HG03045 (cell line): ENCODE data around the gene NBEAL2.
"Not testable (repeated sequence)": the region's sequence is repeated elsewhere in the genome, so short reads cannot be mapped to it uniquely, and the experiment has no call there.

ENCODE experiments used
- ATAC-seq: cut with Tn5 transposase; IDR thresholded peaks from one replicate; pipeline ENCODE4 v1.9.1; 2021; ENCODE audit warnings: mild to moderate bottlenecking, moderate library complexity; ENCODE audit not compliant: unreplicated experiment

NBEAL2 gene

DNA sequence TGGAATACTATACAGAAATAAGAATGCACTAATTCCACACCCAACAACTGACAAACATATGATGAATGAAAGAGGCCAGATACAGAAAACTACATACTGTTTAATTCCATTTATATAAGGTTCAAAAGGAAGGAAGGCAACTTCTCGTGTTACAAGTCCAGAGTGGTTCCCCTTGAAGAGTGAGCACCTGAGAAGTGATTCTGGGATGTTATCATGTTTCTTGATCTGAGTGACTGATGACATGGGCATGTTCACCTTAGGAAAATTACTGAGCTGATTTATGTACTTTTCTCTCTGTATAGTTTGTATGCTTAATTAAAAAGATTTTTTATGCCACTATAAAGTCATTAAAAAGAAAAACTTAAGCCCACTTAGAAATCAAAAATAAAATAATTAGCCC, 16.5 kb upstream of the NBEAL2 start:
- ATAC-seq, result no peak

DNA sequence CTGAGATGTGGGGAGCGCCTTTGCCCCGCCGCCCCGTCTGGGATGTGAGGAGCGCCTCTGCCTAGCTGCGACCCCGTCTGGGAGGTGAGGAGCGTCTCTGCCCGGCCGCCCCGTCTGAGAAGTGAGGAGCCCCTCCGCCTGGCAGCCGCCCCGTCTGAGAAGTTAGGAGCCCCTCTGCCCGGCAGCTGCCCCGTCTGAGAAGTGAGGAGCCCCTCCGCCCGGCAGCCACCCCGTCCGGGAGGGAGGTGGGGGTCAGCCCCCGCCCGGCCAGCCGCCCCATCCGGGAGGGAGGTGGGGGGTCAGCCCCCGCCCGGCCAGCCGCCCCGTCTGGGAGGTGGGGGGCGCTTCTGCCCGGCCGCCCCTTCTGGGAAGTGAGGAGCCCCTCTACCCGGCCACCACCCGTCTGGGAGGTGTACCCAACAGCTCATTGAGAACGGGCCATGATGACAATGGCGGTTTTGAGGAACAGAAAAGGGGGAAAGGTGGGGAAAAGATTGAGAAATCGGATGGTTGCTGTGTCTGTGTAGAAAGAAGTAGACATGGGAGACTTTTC, 15.4 kb upstream of the NBEAL2 start:
- ATAC-seq, result not testable (repeated sequence)

DNA sequence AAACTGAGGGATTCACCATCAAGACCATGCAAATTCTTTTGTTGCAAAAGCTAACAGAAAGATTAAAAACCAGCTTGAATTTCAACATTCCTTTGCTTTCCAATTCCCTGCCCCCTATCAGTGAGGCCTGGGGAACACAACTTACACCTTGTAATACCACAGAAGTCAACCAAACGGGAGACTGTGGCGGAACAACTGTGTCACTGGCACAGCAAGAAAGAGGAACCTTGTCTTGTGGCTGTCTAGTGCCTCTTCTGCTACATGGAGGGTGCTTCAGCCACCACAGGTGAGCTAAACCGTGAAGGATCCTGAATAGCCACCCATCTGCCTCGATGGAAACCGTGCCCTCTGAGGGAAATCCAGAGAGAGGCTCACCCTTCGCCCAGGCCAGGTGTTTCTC, 14.3 kb upstream of the NBEAL2 start:
- ATAC-seq, result no peak

DNA sequence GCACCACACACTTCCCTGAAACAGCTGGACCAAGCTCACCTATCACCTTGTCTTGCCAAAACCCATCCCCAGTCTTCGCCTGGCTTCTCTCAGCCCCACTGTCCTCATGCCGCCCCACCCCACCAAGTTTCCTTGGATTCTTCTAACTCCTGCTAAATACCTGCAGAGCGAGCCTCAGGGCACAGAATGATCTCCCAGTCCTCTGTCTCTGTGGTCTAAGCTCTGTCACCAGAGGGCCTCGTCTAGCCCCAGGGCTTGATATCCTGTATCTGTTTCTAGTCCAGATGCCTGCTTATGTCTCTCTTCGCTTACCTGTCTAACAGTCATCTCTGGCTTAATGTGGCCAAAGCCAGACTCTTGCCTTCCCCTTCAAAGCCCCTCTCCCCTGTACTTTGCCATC, 12.7 kb upstream of the NBEAL2 start:
- no peak for ATAC-seq

DNA sequence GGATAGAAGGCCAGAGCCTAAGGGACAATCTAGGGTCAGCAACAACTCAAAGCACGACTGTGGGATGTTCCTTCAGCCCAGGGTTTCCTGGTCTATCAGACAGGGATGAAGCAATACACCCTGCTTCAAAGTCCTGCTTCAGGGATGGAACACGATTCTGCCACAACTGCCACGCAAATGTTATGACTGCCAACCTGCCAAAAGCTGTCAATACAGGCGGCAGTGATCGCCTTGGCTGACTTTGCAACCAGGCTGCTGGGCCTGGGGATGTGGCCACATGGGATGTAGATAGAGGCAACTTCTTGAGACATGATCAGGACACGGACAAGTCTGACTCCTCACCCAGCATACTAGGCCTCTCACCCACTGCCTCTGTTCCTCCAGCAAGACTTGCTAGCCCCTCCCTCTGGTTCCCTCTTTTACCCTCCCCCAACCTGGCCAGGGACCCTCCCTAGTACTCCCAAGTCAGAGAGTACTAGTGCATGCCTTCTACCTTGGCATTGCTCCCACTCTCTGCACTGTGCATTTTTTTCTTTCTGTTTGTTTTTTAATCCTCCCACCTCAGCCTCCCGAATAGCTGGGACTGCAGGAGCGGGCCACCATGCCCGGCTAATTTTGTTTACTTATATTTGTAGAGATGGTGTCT, 10.6 kb upstream of the NBEAL2 start:
- ATAC-seq, result no peak

DNA sequence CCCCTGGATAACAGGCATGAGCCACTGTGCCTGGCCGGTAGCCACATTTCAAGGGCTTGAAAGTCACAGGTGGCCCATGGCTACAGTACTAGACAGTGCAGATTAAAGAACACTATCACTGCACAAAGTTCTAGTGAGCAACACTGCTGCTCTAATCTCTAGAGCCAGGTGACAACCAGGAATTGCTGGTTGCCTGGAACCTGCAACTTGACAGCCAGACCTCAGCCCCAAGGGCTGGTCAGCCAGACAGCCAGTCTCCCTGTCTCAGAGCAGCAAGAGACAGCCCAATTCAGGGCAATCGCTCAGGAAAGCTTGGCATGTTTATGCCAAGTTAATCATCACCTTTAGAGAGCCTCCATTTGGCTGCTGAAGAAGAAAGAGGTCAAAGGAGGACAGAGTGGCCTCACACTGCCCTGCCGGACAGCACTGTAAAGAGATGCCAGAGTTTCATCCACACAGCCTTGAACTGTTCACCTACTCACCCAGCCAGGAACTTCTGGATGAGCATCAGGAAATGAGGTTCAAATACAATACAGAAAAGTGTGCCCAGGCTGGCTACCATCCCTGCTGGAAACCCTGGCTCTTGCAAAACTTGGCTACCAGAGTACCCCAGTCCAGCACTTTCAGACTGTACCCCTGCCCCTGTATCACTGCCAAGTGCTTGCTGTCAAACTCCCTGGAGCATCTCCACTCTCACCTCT, 8.9 kb upstream of the NBEAL2 start:
- ATAC-seq, result no peak

DNA sequence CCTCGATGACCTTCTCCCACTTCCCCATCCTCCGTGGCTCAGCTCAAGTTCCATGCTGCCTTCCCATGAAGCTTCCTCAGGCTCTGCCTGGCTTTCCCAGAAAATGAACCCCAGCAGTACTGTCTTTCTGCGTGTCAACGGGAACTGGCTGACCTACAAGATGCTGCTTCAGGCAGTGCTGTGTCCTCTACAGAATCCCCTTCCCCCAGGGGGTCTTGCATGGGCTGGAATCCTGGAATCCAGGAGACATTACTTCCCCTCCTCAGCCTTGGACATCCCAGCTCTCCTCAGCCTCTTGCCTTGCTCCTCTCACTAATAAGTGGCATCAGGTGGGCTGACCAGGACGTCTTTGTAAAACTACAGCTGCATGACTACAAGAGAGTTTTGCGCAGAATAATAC, 8.3 kb upstream of the NBEAL2 start:
- no peak for ATAC-seq

DNA sequence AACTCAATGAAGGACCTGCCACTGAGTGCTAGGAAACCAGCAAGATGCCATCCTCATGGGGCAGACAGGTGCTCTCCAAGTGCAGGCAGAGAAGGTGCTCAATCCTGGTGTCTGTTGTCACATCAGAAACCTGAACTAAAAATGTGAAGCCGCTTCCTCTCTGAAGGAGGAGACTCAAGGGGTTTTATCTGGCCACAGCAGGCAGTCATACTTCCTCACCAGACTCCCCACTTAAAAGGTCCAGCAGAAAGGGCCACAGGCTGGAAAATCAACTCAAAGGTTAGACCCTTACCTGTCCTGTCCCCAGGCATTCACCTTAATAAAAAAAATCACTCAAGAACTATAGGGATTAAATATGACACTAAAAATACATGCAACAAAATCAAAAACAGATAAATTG, 7.7 kb upstream of the NBEAL2 start:
- no peak for ATAC-seq

DNA sequence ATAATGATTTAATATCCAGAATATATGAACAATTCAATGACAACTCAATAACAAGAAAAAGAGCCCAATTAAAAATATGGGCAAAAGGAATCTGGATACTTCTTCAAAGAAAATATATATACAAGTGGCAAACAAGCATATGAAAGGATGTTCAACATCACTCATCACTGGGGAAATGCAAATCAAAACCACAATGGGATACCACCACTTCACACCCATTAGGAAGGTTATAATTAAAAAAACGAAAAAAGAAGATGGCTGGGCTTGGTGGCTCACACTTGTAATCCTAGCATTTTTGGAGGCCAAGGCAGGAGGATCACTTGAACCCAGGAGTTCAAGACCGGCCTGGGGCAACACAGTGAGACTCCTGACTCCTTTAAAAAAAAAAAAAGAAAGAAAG, 7.1 kb upstream of the NBEAL2 start:
- ATAC-seq, result no peak

DNA sequence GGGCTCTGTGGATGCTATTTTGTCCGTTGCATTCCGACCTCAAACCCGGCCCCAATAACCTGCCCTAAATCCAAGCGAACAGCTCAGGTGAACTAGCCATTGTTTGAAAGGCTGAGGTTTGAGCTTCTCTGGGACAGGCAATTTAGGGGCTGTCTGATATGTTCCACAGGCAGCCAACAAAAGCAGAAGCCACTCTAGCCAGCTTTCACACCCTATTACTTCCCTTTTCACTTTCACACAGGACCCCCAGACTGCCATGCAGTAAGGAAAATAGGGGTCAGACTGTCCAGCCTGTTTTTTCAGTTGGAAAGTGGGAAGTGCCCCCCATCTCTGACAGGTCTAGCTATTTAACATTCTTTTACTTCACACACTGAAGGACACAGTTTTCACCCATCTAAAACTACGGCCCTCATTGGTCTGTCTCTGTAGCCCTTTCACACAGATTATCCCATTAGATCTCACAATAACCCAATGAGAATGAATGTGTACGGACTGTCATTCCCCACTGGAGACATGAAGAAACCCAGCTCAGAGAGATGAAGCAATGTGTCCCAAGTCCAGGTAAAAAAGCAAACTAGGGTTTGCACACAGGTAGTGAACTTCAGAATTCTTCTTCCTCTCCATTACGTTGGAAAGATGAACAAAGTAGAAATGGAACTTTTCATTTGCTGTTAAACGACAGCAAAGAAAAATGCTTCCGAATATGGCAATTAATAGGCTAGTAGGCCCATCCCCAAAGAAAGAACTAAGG, 4.9 kb upstream of the NBEAL2 start:
- no peak for ATAC-seq

DNA sequence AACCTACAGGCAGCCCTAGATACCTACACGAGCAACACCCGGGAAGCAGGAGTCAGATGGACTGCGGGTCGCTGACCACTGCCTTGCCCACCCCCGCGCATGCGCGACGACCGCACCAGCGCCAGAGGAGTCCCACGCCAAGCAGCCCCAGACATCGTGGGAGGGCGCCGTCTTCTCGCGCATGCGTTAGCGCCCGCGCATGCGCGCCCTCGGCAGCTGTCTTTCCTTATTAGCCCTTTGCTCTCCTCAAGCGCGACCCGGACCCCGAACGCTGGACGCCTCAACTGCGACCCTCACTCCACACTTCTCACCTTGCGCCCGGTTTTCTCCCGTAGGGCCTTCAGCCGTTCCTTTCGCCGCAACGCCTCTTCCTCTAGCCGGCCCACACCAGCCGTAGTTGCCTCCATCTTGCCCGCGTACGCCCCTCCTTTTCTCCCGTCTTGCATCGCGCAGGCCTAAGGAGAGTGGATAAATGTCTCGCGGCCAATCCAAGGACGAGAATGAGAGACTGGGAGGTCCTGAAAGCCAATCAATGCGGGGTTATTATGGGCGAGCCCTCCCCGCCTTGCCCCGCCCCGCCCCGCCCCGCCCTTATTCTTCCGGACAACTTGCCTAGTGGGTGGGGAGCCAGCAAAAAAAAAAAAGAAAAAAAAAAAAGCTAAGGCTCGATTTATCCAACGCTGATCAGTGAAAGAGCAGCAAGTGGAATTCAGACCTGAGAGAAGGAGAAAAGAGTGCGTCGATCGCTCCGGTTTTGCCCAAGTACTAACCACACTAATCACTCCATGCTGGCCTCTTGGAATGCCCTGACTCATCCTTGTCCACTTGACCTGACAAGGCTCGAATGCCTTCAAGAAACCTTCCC, 2.9 kb upstream of the NBEAL2 start, which contains the start of gene CCDC12:
CCDC12 (minus strand) TSS at position 420 of the 865 bp plus-strand sequence; CDS start at position 407, 13 bp downstream.
- ATAC-seq, result peak; percentile 66

DNA sequence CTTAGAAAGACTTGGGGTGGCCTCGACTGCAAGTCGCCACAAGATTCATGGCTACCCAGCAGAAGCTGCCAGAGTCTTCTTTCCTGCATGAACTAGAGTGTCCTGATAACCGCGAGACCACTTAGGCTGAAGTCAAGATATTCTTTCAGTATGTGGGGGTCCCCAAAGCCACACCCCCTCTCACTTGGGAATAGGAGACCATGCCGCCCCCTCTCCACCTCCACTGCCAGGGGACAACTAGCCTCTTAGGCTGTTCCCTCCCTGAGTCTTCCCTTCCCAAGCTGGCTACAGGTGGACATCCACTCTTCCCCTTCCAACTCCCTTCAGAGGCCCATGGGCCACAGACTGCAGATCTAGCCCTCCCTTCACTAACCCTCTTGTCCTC, 1.7 kb upstream of the NBEAL2 start:
- no peak for ATAC-seq

DNA sequence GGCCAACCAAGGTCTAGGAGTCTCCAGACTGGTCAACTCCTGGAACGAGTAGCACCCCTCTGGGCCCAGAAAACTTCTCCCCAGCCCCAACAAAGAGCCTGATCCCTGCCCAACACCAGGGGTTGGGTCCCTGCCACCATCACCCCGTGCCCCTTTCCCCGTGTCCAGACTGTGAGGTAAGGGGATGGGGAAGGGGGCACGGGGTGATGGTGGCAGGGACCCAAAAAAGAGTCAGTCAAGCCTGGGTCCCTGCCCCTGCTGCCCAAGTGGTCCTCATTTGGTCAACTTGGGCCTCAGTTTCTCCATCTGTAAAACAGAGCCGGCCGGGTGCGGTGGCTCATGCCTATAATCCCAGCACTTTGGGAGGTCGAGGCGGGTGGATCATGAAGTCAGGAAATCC, 1.1 kb upstream of the NBEAL2 start:
- ATAC-seq, result no peak

DNA sequence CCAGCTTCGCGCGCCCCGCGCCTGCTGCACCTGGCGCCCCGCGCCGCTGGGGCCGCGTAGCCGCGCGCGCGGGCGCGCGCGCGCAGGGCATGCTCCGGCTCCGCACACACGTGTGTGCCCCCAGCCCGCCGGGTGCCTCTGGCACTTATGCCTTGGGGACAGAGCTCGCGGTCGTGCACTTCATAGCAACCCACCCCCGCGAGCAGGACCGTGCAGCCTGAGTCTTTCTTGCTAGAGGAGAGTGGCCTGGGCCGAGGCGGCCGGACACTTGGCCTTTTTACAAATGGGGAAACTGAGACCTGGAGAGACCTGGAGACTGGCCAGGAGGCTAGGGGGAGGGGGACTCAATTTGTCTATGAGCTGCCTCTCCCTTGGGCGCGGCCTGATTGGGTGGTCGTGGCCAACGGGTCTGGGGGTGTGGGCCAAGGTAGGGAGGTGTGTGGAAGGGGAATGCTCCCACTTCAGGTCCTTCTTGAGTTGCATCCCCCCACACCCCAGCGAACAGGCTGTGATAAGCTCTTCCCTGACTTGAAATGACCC, 562 bp downstream of the NBEAL2 start:
- peak; percentile 4 for ATAC-seq

DNA sequence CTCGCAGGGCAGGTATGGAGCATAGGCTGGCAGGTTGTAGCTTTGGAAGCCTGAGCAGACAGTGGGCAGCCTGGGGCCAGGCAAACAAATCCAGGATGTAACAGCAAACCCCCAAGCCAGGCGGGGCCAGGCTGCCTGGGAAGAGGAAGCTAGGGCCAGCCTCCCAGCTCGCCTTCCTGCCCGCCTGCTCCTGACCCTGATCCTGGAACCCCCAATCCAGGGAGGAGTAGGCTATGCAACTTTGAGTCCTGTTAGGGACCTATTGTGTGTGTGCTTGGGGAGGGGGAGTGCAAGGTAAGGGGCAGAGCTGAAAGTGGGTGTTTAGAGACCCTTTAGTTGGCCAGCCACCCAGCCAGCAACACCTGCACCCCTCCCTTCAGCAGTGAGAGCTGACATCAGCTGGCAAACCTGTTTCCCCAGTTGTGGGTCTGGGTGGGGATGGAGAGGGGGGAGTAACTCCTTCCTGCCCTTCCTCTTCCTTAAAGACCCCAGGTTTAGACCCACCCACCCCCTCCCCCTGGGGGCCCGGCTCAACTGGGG, 2.5 kb downstream of the NBEAL2 start:
- ATAC-seq, result no peak

DNA sequence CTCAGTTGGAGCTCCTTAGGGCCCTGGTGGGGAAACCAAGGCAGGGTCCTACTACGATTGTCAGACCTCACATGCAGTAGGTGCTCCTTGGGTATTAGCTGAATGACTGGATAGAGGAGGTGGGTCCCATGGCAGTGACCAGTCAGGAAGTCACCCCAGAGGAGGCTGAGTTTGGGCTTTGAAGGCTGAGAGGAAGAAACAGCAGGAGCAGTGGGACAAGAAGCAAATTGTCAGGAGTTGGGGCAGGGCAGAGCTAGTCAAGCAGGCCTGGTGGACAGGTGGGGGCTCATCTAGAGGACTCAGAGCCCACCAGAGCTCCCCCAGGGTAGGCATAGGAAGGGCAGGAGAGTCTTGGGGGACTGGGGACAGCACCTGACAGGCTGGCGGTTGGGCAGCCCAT, 3.1 kb downstream of the NBEAL2 start:
- no peak for ATAC-seq

DNA sequence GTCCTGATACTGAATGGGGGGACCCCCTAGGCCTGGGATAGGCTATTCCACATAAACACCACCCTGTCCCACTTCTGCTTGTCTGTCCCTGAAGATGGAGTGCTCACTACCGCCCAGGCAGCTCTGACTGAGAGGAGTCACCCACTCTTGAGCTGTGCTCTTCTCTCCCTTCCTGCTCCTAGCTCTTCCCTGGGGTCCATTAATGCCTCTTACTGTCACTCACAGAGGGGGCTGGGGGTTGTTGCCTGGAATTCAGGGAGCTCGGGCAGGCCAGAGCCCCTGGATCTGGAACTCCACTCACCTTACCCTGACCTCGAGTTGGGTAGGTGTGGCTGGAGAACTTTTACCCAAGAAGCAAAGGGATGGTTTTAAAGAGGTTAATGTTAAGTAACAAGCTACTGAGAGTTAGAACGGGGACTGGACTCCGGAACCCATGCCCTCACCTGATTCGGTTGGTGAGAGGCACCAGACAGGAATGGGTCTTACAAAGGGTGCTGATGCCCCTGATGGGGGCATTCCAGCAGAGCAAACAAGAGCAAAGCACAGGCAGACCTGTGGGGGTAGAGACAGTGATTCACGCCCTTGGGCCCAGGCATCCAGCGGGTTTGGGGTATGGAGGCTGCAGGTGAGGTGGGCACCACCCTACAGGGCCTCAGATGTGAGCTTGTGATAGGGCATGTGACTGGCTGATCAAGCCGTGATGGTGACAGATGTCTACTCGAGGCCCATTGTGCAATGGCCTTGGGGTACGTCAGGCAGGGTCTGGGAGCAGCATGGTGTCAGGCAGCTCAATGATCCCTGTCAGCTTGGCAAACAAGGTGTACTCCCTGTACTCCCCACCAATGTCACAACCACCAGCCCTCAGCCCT, 5.4 kb downstream of the NBEAL2 start:
- ATAC-seq, result no peak

DNA sequence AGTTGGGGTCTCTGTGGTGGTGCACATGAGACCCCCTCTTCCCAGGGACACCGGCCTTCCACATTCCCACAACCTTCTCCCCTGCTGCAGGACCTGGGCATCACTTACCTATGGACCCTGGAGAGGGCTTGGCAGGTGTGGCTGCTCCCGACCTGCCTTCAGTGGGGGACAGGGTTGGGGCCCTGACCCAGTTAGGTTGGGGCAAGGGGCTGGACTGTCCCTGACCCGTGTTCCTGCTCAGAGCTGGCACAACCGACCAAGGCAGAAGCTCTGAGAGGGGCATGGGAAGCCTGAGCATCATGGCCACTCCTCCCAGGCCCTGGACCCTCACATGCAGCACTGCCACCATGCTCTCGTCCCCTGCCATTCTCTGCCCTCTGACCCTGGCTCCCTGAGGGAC, 6.1 kb downstream of the NBEAL2 start:
- no peak for ATAC-seq

DNA sequence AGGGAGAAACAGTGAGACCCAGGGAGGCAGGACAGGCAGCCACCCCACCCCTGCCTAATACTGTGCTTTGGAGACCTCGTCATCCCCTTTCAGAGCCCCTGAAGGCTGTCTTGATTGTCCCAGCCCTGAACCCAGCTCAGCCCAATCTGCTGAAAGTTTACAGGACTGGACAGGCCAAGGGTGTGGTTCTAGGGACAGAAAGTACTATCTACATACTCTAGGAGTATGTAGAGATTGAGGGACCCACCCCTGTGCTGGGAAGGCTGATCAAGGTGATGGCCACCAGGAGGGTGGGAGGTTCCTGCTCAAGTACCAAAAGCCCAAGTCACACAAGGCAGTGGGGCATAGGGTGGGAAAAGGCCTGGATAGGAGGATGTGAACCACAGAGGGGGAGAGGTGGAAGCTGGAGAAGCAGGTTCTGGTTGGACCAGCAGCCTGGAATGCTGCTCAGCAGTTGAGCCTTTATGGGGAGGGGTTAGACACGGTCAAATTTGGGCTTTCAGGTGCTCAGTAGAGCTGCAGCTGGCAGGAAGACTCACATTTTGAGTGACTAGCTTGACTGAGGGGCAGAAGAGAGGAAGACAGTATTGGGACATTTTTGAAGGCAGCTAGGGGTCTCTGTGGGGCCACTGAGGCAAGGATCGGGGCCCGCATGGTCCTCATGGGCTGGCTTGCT, 6.7 kb downstream of the NBEAL2 start:
- no peak for ATAC-seq
